Hematopoietic multipotent progenitor cell treated with erythropoietin and hydrocortisone succinate and interleukin-3 and kit ligand, for 8 days (in vitro differentiated cells): ENCODE results near the gene QRICH2.
"Not testable (repeated sequence)": the region's sequence is repeated elsewhere in the genome, so short reads cannot be mapped to it uniquely, and the experiment has no call there.

Experiments used
- DNase-seq: peaks from one replicate; pipeline ENCODE4 v3.0.0-alpha.2; 2015

QRICH2 gene

DNA sequence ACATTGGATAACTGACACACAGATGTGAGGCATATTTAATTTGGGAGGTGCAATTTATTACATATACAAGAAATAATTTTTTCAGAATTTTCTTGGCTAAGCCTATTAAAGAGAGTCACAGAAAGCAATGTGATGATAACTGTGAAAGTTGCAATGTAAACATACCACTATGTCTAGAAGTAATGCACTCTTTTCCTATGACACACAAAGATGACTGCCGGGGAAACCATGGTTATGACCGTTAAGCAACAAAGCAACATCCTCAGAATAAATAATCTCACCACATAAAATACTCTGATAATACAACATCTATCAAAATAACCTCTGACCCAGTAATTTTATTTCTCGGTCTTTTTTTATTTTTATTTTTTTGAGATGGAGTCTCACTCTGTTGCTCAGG lies 10.5 kb upstream of the QRICH2 start:
- no peak for DNase-seq

DNA sequence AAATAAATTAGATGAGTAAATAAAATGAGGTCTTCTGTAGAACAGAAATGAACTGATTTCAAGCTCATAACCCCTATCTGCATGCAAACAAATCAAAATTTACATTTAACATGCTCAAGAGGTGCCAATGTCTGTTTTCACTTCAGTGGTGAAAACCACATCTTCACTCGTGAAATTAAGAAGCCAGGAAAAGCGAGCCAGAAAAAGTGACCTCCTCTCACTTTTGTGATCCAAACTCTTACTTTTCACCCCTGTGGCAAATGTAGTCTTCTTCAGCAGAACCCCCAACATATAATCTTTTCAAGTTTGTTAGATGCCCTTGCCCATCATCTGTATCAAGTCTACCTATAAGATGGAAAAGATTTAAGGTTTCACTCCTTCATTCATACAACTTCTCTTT lies 9.5 kb upstream of the QRICH2 start:
- no peak for DNase-seq

- DNase-seq = no peak
Observed at GRCh38 chr17:76314392-76315227, 6.5 kb upstream of the QRICH2 start.

- no peak for DNase-seq
Observed at GRCh38 chr17:76312735-76313134, 4.7 kb upstream of the QRICH2 start.

DNA sequence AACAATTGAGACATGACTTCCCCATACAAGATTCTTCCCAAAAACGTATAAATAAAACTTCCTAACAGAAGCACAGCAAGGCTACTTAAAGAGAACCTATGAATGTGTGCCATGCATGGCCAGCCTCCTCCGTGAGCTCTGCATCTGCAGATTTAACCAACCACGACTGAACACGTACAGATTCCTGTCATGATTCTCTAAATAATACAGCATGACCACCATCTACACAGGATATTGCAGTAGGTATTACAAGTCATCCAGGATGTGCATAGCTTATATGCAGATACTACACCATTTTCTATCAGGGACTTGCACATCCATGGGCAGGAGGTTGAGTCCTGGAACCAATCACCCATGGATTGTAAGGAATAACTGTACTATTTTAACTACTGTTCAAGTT lies 1.4 kb upstream of the QRICH2 start:
- no peak for DNase-seq

- DNase-seq = no peak
Observed at GRCh38 chr17:76307299-76307965, 644 bp downstream of the QRICH2 start.

GRCh38 chr17:76305135-76305454 lies 3.0 kb downstream of the QRICH2 start:
- not testable (repeated sequence) for DNase-seq

DNA sequence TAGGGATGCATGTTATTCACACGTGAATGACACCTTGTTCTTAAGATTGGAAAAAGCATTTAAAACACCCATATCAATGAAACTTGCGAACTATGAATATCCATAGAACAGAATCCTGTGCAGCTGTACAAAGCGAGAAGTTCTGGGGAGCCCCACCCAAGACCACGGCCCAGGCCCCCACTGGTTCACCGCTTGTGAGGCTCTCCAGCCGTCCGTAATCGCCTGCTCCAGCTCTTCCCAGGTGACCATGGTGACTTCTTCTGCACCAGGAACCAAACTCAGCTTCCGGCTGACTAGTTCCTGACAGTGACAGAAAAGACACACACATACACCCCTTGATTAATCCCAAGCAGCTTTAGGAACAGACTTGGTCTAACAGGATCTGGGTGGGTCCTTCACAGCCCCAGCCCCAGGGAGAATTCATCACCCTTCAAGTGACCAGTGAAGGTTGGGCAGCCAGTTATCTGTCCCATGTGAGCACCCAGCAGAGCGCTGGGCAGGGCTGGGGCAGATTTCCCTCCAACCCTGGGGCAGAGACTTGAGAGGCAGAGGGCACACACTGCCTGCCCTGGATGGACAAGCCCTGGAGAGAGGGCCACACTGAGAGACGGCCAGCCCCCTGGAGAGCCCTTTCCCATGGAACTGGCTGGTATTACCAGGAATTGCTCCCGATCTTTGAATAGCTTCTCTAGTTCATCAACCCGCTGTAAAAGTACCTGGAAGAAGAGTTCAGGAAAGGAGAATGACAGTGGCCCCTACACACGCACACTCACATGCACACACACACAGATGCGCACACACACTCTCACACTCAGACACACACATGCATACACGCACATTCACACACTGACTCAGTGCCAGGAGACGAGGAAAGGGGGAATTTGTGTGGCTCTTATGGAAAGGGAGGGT lies 3.6 kb downstream of the QRICH2 start:
- DNase-seq = no peak

DNA sequence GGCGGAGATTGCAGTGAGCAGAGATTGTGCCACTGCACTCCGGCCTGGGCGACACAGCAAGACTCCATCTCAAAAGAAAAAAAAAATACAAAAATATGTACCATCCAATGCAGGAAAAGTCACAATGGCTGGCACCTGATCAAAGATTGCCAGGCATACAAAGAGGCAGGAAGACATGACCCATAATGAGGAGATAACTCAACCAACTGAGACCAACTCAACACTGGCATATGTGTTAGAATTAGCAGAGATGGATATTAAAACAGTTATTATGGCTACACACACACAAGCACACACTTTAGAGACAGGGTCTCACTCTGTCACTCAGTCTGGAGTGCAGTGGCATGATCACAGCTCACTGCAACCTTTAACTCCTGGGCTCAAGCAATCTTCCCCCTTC lies 10.6 kb downstream of the QRICH2 start:
- no peak for DNase-seq

DNA sequence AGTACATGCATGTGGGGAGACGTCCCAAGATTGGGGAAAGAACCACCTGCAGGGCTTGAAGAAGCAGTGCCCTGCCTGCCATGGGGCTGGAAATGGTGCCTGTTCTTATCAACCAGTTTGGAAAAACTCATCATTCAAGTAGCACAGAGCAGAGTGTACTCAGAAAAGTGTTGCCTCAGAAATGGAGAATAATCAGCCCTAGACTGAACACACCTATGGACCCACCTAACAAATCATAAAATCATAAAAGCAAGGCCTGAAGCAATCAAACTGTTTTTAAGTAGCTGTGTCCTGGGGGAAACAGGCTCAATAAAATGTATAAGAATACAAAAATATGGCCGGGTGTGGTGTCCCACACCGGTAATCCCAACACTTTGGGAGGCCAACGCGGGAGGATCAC lies 11.2 kb downstream of the QRICH2 start:
- DNase-seq = no peak

DNA sequence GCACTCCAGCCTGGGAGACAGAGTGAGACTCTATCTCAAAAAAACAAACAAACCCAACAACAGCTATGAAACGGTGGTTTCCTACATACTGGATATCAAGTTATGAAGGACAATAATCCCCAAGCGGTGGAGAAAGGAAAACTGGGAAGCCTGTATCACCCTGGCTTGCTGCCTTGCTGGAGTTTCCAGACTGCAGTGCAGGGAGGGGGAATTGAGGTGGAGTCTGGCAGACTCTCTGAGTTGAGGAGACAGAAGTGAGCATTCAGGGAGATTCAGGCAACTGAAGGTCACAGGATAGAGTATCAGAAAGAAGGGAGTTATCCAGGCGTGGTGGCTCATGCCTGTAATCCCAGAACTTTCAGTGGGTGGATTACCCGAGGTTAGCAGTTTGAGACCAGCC lies 11.9 kb downstream of the QRICH2 start:
- DNase-seq = no peak

DNA sequence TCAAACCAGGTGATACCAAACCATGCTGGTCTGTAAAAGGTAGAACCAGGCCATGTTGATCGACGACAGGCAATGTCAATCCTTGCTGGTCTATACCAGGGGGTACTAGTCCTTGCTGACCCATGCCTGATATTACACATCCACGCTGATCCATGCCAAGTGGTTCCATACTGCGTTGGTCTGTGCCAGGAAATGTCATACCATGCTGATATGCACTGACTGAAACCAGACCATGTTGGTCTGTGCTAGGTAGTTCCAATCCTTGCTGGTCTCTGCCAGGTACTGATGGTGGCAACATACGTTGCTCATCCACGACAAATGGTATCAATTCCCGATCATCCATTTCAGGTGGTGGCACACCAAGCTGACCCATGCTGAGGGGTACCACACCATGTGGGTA lies 15.0 kb downstream of the QRICH2 start:
- DNase-seq = no peak

- no peak for DNase-seq
Observed at GRCh38 chr17:76292567-76292966, 15.5 kb downstream of the QRICH2 start.

DNA sequence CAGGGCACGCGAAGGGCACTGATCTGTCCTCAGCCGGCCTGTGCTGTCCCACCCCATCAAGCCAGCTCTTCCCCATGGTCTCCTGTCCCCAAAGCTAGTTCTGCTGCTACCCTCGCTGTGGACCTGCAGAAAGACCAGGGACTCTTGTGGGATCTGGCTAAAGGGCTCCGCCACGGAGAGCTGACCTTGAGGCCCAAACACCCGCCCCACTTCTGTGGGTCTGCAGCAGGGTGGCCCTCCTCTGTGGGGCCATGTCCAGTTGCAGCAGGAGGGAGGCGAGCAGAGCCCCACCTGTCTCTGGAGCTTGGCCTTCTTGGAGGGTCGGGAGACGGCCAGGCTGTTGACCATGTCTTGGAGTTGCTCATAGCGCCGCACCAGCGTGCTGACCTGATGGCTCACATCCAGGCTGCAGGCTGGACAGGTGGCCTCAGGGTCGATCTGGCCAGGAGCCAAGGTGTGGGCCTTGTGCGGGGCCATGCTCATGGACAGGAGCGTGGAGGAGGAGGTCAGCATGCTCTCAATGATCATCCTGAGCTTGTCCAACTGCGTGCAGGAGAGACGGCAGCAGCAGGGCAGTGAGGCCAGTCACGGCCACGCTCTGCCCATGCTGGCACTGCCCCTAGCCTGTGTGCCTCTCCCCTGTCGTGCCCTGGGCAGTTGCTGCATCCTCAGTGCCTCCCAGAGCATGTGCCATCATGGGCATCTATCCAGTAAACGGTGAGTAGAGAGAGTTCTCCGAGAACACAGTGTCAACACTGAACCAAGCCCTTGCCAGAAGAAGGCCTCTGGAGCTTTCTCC lies 26.3 kb downstream of the QRICH2 start:
- DNase-seq = no peak

DNA sequence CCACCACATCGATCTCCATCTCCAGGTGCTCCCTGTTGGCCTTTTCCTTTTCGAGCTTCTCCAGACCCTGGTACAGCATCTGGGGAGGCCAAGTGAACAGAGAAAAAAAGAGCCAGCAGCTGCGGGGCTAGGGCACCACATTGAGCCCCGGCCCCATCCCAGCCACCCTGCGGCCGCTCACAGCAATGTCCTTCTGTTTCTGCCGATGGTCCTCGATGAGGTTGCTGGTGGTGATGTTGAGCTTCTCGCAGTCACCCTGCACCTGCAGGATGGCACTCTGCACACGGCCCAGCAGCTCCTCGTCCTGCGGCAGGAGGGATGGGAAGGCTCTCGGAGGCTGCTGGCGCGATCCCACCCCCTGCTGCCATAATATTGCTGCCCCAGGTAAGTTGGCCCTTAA lies 27.4 kb downstream of the QRICH2 start:
- DNase-seq = no peak

DNA sequence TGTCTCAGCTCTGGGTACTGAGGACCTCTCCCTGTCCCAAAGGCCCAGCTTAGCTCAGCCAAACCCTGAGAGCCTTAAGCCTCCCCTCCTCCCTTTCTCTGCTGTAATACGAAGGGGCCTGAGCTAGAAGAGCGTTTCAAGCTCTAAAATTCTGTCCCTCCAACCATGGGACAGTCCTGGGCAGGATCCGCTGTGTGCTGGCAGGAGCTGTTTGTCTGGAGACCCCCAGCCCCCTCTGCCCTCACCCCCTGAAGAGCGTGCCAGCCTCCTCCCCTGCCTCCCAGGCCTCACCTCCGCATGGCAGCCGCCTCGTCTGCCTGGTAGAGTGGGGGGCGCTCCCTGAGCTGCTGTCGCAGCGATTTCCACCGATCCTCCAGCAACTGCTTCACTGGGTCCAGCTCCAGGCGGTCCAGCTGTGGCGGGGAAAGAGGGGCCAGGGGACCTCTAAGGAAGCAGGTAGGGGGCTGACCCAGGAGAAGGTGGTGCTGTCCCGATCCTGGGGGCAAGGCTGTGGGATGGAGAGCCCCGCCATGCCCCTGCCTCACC lies 28.3 kb downstream of the QRICH2 start:
- no peak for DNase-seq

DNA sequence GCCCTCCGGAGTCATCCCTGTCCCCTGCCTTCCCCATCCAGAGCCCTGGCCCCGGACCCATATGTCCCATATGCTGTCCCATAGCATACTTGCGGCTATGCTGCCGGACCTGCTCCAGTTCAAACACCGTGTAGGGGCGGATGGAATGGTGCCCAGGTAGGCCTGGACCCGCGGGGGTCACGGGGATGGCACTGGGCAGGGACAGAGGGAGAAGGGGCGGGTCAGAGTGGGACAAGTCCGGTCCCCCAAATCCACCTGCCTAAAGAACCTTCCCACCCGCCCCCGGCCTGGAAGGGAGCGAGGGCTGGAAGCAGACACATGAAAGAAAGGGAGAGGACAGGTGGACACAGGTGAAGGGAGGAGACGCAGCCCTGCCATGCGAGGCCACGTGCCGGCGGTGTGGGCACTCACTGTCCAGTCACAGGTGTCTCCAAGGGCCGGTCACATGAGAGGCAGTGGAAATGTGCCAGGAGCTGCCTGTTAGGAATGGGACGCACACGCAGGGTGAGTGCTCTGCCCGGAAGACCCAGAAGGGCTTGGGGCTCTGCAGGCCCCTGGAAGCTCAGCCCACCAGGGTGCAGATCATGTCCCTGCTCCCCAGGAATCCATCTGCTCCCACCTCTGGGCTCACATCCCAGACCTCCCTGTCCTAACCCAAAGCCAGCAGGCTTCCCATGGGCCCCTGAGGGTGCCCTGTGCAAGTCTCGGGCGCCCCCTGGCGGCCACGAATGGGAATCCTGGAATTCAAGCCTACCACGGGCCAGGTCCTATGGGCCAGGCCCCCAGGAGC lies 28.9 kb downstream of the QRICH2 start:
- DNase-seq = peak; percentile 75

DNA sequence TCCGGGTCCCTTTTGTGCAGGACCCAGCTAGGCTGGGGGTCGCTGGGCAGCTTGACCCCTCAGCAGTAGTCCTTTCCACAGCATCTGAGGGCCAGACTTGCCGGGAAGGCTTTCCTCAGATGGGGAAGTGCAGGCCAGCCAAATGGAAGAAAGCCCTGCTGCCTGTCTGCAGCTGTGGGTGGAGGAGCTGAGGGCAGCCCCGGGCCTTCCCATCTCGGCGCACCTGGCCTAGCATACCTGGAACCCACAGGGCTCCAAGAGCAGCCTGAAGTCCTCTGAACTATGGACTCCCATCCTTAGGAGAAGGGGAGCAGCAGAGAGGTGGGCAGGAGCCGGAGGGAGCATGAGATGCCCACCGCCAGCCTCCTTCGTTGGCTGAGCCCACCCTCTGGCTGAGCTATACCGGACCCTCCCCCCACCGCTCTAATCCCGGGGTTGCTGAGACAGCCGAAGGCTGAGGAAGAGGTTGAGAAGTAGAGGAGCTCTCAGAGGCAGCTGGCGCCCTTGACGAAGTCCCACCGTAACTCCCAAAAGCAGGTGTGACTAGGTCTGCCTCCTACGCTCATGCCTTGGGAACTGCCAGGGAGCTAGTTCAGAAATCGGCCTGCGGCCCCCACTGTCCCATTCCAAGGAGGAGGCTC lies 29.7 kb downstream of the QRICH2 start:
- no peak for DNase-seq

- DNase-seq = no peak
Observed at GRCh38 chr17:76277300-76278267, 30.5 kb downstream of the QRICH2 start.
